DOHH2 (cell line): ENCODE results near the gene LRRC4C.

Source experiments
- H3F3A ChIP-seq: fragments of 200-600 bp; sonication (generic), shearing (Covaris generic); 2 replicates; pipeline ENCODE4 v1.6.0; 2016; ENCODE audit warnings: antibody characterized with exemption, mild to moderate bottlenecking; ENCODE audit not compliant: control insufficient read depth, insufficient read depth
- H3K27ac ChIP-seq: fragments of 200-600 bp; sonication (generic); 2 replicates; pipeline ENCODE4 v1.5.1; 2014; ENCODE audit warnings: low read depth, mild to moderate bottlenecking, low read length, moderate library complexity
- H3K27me3 ChIP-seq: fragments of 200-600 bp; sonication (generic); 2 replicates; pipeline ENCODE4 v1.6.1; 2014; ENCODE audit warnings: mild to moderate bottlenecking, low read length, mixed read lengths; ENCODE audit not compliant: control insufficient read depth
- H3K36me3 ChIP-seq: fragments of 200-600 bp; sonication (generic); 2 replicates; pipeline ENCODE4 v1.6.1; 2014; ENCODE audit warnings: mild to moderate bottlenecking, low read length, moderate library complexity, mixed read lengths; ENCODE audit not compliant: control insufficient read depth
- H3K4me1 ChIP-seq: fragments of 200-600 bp; sonication (generic); 2 replicates; pipeline ENCODE4 v1.6.1; 2014; ENCODE audit warnings: mild to moderate bottlenecking, low read length, mixed read lengths; ENCODE audit not compliant: control insufficient read depth
- H3K4me2 ChIP-seq: fragments of 200-600 bp; sonication (generic); 2 replicates; pipeline ENCODE4 v1.6.0; 2014; ENCODE audit warnings: mild to moderate bottlenecking, low read length, moderate library complexity
- H3K4me3 ChIP-seq: fragments of 200-600 bp; sonication (generic); 2 replicates; pipeline ENCODE4 v1.5.1; 2014; ENCODE audit warnings: mild to moderate bottlenecking, low read length, mixed read lengths
- H3K79me2 ChIP-seq: fragments of 200-600 bp; sonication (generic); 2 replicates; pipeline ENCODE4 v1.6.1; 2014; ENCODE audit warnings: mild to moderate bottlenecking, low read length, mixed read lengths; ENCODE audit not compliant: control insufficient read depth
- H3K9me2 ChIP-seq: fragments of 200-600 bp; sonication (generic); replicated peaks from 2 replicates; pipeline ENCODE4 v1.6.1; 2014; ENCODE audit warnings: mild to moderate bottlenecking, low read length, mixed read lengths; ENCODE audit not compliant: control insufficient read depth
- H3K9me3 ChIP-seq: fragments of 200-600 bp; sonication (generic); 2 replicates; pipeline ENCODE4 v1.6.1; 2014; ENCODE audit warnings: antibody characterized with exemption, low read length, mixed read lengths; ENCODE audit not compliant: control insufficient read depth, insufficient read depth
- H4K20me1 ChIP-seq: fragments of 200-600 bp; sonication (generic); 2 replicates; pipeline ENCODE4 v1.6.0; 2014; ENCODE audit warnings: low read depth, mild to moderate bottlenecking, antibody characterized with exemption, low read length, moderate library complexity; ENCODE audit not compliant: control insufficient read depth, insufficient read depth
- EZH2phosphoT487 ChIP-seq: fragments of 200-600 bp; sonication (generic); IDR thresholded peaks from 2 replicates; pipeline ENCODE4 v1.6.1; 2017; ENCODE audit warnings: borderline replicate concordance, mild to moderate bottlenecking, antibody characterized with exemption, low read length, moderate library complexity, mixed read lengths
- TF ChIP-seq, protein P1 (sequence below): fragments of 200-600 bp; sonication (generic); IDR thresholded peaks from one replicate; pipeline ENCODE4 v1.5.1; 2014; ENCODE audit warnings: antibody characterized with exemption, mild to moderate bottlenecking, low read depth, low read length; ENCODE audit not compliant: poor library complexity, severe bottlenecking

The LRRC4C gene

DNA sequence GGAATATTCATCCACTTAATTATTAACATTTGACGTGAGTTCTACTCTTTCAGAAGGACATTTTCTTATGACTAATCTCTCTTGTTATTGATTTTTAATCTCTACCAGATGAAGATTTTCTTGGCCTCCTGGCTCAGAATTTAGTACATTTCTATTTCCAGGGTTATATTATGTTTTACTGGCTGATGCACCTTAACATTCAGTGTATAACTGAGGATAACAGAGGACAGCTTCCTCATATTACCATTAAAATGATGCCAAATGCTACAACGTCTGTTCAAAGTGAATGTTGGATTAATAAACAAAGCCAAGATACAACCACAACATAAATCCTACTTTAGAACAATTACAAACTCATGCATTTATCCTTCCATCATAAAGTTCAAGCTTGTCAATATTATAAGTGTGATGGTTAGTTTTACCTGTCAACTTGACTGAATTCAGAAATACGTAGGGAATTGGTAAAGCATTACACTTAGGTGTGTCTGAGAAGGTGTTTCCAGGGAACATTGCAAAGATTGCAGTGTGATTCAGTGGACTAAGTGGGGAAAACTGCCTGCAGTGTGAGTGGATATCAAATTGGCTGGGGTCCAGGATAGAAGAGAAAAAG, 485.2 kb downstream of the LRRC4C start:
- no peaks in the 10 kb centered on the region for H3F3A ChIP-seq
- no peak overlapping the region for H3K4me2 ChIP-seq
- no peaks in the 10 kb centered on the region for H3K79me2 ChIP-seq
- H3K27me3 ChIP-seq: no peaks in the 10 kb centered on the region
- no peaks in the 10 kb centered on the region for H3K9me2 ChIP-seq
- no peak for TF ChIP-seq EZH2phosphoT487
- TF ChIP-seq, protein P1, sequence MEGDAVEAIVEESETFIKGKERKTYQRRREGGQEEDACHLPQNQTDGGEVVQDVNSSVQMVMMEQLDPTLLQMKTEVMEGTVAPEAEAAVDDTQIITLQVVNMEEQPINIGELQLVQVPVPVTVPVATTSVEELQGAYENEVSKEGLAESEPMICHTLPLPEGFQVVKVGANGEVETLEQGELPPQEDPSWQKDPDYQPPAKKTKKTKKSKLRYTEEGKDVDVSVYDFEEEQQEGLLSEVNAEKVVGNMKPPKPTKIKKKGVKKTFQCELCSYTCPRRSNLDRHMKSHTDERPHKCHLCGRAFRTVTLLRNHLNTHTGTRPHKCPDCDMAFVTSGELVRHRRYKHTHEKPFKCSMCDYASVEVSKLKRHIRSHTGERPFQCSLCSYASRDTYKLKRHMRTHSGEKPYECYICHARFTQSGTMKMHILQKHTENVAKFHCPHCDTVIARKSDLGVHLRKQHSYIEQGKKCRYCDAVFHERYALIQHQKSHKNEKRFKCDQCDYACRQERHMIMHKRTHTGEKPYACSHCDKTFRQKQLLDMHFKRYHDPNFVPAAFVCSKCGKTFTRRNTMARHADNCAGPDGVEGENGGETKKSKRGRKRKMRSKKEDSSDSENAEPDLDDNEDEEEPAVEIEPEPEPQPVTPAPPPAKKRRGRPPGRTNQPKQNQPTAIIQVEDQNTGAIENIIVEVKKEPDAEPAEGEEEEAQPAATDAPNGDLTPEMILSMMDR: no peak
- no peaks in the 10 kb centered on the region for H4K20me1 ChIP-seq
- no peaks in the 10 kb centered on the region for H3K9me3 ChIP-seq
- no peak overlapping the region for H3K27ac ChIP-seq
- H3K4me3 ChIP-seq: no peak overlapping the region
- no peaks in the 10 kb centered on the region for H3K36me3 ChIP-seq
- H3K4me1 ChIP-seq: no peaks in the 10 kb centered on the region

DNA sequence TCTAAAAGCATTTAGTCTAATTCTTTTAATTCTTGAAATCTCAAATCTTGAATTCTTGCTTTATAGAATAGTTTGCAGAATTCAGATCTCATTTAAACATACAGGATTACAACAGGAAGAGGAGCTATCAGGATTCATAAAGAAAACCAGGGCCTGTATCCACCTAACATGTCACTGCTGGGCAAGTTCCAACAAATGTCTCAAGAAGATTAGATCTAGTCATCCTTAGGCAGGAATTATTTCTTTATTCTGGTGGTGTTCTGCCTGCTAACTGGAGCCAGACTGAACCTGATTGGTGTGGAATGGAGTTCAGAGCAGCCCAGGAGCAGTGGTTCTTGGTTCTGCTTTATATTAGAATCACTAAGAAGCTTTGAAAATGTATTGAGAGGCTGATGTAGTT, 500.7 kb downstream of the LRRC4C start:
- Histone ChIP-seq H3K9me2 (no peaks in the 10 kb centered on the region), H3K9me3 (no peaks in the 10 kb centered on the region)

DNA sequence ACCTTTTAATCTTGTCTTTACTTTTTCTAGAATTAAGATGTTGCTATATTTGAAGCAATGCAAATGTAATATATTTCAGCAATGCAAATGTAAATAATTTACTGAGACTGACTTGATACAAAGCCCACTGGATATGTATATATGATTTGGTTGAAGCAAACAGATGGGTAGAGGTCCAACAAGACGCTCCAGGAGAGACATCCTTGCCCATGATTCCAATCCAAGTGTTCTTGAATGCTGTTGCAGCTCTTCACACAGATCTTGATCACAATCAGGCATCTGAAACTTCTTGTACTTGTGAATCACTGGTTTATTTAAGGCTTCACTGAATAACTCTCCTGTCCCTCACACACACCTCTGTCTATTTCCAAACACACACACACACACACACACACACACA, 507.0 kb downstream of the LRRC4C start:
- Histone ChIP-seq H3F3A (no peaks in the 10 kb centered on the region), H4K20me1 (no peaks in the 10 kb centered on the region), H3K9me2 (no peaks in the 10 kb centered on the region)

More for the DNA sequence above, 500.7 kb downstream of the LRRC4C start:
- H4K20me1 ChIP-seq: no peaks in the 10 kb centered on the region
- no peaks in the 10 kb centered on the region for H3K4me1 ChIP-seq
- H3K36me3 ChIP-seq: no peaks in the 10 kb centered on the region
- no peaks in the 10 kb centered on the region for H3K27me3 ChIP-seq
- no peak for TF ChIP-seq EZH2phosphoT487
- TF ChIP-seq, protein P1: no peak
- no peak overlapping the region for H3K4me2 ChIP-seq
- no peaks in the 10 kb centered on the region for H3K79me2 ChIP-seq
- no peak overlapping the region for H3K4me3 ChIP-seq
- H3K27ac ChIP-seq: no peak overlapping the region
- no peaks in the 10 kb centered on the region for H3F3A ChIP-seq

More for the DNA sequence above, 507.0 kb downstream of the LRRC4C start:
- Histone ChIP-seq H3K27ac (no peak overlapping the region), H3K4me2 (no peak overlapping the region), H3K36me3 (no peaks in the 10 kb centered on the region), H3K9me3 (no peaks in the 10 kb centered on the region), H3K79me2 (no peaks in the 10 kb centered on the region), H3K27me3 (no peaks in the 10 kb centered on the region), H3K4me1 (no peaks in the 10 kb centered on the region), H3K4me3 (no peak overlapping the region)
- TF ChIP-seq, protein P1: no peak
- TF ChIP-seq EZH2phosphoT487: no peak
